Left lung (tissue), 10 donors: Measurements from ENCODE around the gene SHANK1. TPM values are rescaled to one million over a fixed set of nuclear protein-coding genes. Genes with fewer than 3 reads are reported as not detected.
"Not testable (repeated sequence)": the region's sequence is repeated elsewhere in the genome, so short reads cannot be mapped to it uniquely, and the experiment has no call there.

ENCODE experiments used
- ATAC-seq: fragments of 200-7000 bp; cut with Tn5 transposase; one replicate; pipeline ENCODE4 v1.9.1; 2020; ENCODE audit warnings: moderate library complexity
- DNase-seq, 4 donors: peaks; one replicate each; pipeline ENCODE4 v3.0.0-alpha.2; 2013 to 2020
- H3K27ac ChIP-seq, 2 donors: fragments of 200-600 bp; sonication (generic) in 1 of 2; one replicate each; pipeline versions ENCODE4 v1.5.0 to v1.8.0; 2020 to 2021
- H3K27me3 ChIP-seq, 2 donors: fragments of 200-600 bp; sonication (generic) in 1 of 2; one replicate each; pipeline versions ENCODE4 v1.5.0 to v1.8.0; 2020 to 2021
- H3K36me3 ChIP-seq, 2 donors: fragments of 200-600 bp; sonication (generic) in 1 of 2; one replicate each; pipeline versions ENCODE4 v1.5.0 to v1.8.0; 2020 to 2021
- H3K4me1 ChIP-seq, 2 donors: fragments of 200-600 bp; one replicate each; pipeline ENCODE4 v1.8.0; 2021
- H3K4me3 ChIP-seq, 2 donors: fragments of 200-600 bp; sonication (generic) in 1 of 2; one replicate each; pipeline versions ENCODE4 v1.5.0 to v1.8.0; 2020 to 2021; ENCODE audit warnings: mild to moderate bottlenecking in 1 of 2
- H3K9me3 ChIP-seq, 2 donors: fragments of 200-600 bp; sonication (generic) in 1 of 2; one replicate each; pipeline versions ENCODE4 v1.5.0 to v1.8.0; 2020 to 2021
- CTCF ChIP-seq, 2 donors: fragments of 200-600 bp; sonication (generic) in 1 of 2; IDR thresholded peaks; one replicate each; pipeline versions ENCODE4 v1.5.0 to v1.8.0; 2021; ENCODE audit warnings: antibody characterized with exemption in 2 of 2
- intact Hi-C, 2 donors: fragments of 100-400 bp; cut with DNase I; formaldehyde crosslinking; loops; one replicate each; pipeline versions ENCODE4 v1.11.2 to v1.14.2; 2022
- polyA plus RNA-seq, 6 donors: library from polyadenylated mRNA; unstranded; fragments of 120-200 nt; gene quantifications; one replicate each; pipeline ENCODE4 v1.2.1, GENCODE V29; 2013; ENCODE audit not compliant: insufficient read length in 6 of 6
- total RNA-seq, 2 donors: library from RNA; stranded (reverse); fragmentation: NEBNext Ultra II Directional; extraction: Animal tissue kit (Norgen Biotek cat#: 25700); gene quantifications; one replicate each; pipeline ENCODE4 v1.2.1, GENCODE V29; 2021
- donor health status: DM: no; HTN: yes; CAD: no.
- donor health status: DM: no; HTN: no; CAD: no.

Gene SHANK1
- total and polyA plus RNA-seq, 8 donors: 0.21 to 7.5 (median 4.9) TPM

DNA sequence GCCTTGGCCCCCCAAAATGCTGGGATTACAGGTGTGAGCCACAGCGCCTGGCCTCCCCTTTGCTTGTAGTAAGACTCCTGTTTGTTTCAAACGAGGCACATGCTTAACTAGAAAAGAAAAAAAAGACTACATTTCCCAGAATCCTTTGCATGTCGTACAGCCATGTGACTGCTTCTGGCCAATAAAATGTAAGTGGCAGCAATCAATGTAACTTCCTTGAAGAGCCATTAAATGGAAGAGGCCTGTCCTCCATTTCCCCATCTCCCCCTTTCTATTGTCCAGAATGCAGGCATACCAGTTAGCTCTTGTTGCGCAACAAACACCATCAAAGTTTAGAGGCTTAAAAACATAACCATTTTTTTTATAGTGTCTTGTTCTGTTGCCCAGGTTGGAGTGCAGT, 40.3 kb upstream of the SHANK1 start:
- no peak overlapping the region for H3K27ac ChIP-seq
- DNase-seq (no peak), ATAC-seq (no peak)
- H3K36me3 ChIP-seq: no peaks in the 10 kb centered on the region
- peaks cover 0 to 44% of the 10 kb centered on the region in 2 donors for H3K27me3 ChIP-seq
- H3K4me1 ChIP-seq: no peaks in the 10 kb centered on the region
- no peak for TF ChIP-seq CTCF (IDR thresholded peaks at IDR 0.05)
- H3K9me3 ChIP-seq: no peaks in the 10 kb centered on the region
- intact Hi-C loops: no loop called here
- no peak overlapping the region for H3K4me3 ChIP-seq

- H3K9me3 ChIP-seq, H3K36me3 ChIP-seq, H3K27ac ChIP-seq, H3K4me1 ChIP-seq, DNase-seq, H3K4me3 ChIP-seq, ATAC-seq, intact Hi-C loops: not testable (repeated sequence)
- peaks cover 0 to 44% of the 10 kb centered on the region in 2 donors for H3K27me3 ChIP-seq
These were observed 39.5 kb upstream of the SHANK1 start for GRCh38 chr19:50759076-50759475.

DNA sequence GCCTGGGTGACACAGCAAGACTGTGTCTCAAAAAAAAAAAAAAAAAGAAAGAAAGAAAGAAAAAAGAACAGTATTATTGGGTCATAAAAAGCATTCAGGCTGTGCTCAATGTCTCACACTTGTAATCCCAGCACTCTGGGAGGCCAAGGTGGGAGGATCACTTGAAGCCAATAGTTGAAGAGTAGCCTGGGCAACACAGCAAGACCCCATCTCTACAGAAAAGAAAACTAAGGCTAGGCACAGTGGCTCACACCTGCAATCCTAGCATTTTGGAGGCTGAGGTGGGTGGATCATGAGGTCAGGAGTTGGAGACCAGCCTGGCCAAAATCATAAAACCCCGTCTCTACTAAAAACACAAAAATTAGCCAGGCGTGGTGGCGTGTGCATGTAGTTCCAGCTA, 38.0 kb upstream of the SHANK1 start:
- H3K9me3 ChIP-seq, H3K36me3 ChIP-seq, intact Hi-C loops, DNase-seq, H3K4me1 ChIP-seq, H3K27ac ChIP-seq, ATAC-seq, H3K4me3 ChIP-seq: not testable (repeated sequence)
- H3K27me3 ChIP-seq: peaks cover 0 to 40% of the 10 kb centered on the region in 2 donors

- H3K36me3 ChIP-seq, DNase-seq, H3K4me1 ChIP-seq, H3K9me3 ChIP-seq, intact Hi-C loops, ATAC-seq, H3K4me3 ChIP-seq, H3K27ac ChIP-seq: not testable (repeated sequence)
- H3K27me3 ChIP-seq: peaks cover 0 to 34% of the 10 kb centered on the region in 2 donors
These were observed 36.6 kb upstream of the SHANK1 start for GRCh38 chr19:50756244-50756643.

GRCh38 chr19:50753879-50754278, 34.3 kb upstream of the SHANK1 start:
- no peak for TF ChIP-seq CTCF (IDR thresholded peaks at IDR 0.05)
- Histone ChIP-seq H3K4me1 (no peaks in the 10 kb centered on the region), H3K9me3 (no peaks in the 10 kb centered on the region), H3K27me3 (peaks cover 0 to 42% of the 10 kb centered on the region in 2 donors), H3K4me3 (no peak overlapping the region), H3K27ac (no peak overlapping the region), H3K36me3 (no peaks in the 10 kb centered on the region)
- ATAC-seq (no peak), DNase-seq (no peak)
- intact Hi-C loops: no loop called here

DNA sequence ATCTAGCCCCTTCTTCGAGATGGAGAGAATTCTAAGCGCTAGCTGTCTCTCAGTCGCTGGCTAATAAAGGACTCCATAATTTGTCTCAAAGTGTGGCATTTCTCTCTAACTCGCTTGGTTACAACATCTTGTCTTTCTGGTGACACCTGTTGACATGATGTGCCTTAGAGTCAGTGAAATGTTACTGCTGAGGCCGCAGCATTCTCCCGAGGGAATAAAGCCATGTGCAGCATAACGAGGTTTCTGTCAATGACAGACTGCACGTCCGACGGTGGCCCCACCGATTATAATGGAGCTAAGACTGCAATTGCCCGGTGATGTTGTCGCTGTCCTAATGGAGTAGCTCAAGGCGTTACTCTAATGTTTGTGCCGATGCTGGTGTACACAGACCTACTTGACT, 30.4 kb upstream of the SHANK1 start:
- intact Hi-C loops: no loop called here
- DNase-seq (no peak), ATAC-seq (no peak)
- Histone ChIP-seq H3K36me3 (no peaks in the 10 kb centered on the region), H3K27me3 (peaks cover 0 to 30% of the 10 kb centered on the region in 2 donors), H3K27ac (no peak overlapping the region), H3K9me3 (no peaks in the 10 kb centered on the region), H3K4me1 (no peaks in the 10 kb centered on the region), H3K4me3 (no peak overlapping the region)
- no peak for TF ChIP-seq CTCF (IDR thresholded peaks at IDR 0.05)

DNA sequence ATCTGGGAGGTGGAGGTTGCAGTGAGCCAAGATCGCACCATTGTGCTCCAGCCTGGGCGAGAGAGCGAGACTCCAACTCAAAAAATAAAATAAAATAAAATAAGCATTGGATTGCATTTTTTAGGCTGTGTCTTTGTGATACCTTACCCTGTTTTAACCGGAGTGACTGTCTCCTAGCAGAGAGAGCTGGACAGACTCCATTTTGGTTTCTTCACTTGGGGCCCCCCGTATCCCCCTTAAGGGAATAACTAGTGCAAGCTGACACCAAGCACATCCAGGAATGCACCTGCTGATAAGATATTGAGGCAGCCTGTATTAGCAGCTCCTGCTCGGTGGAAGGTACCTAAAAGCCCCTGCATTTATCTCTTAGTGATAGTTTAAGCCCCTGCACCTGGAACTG, 29.9 kb upstream of the SHANK1 start:
- Histone ChIP-seq H3K27me3 (peaks cover 0 to 27% of the 10 kb centered on the region in 2 donors), H3K4me1 (no peaks in the 10 kb centered on the region), H3K27ac (no peak overlapping the region), H3K4me3 (no peak overlapping the region), H3K9me3 (no peaks in the 10 kb centered on the region), H3K36me3 (no peaks in the 10 kb centered on the region)
- intact Hi-C loops: no loop called here
- DNase-seq (no peak), ATAC-seq (no peak)
- TF ChIP-seq CTCF (IDR thresholded peaks at IDR 0.05): no peak

- H3K4me3 ChIP-seq, DNase-seq, H3K9me3 ChIP-seq, H3K4me1 ChIP-seq, ATAC-seq, H3K27ac ChIP-seq, H3K36me3 ChIP-seq, intact Hi-C loops: not testable (repeated sequence)
- peaks cover 0 to 35% of the 10 kb centered on the region in 2 donors for H3K27me3 ChIP-seq
These were observed 27.5 kb upstream of the SHANK1 start for GRCh38 chr19:50747141-50747540.
